SU-DHL-6 (cell line): Measurements from ENCODE around the gene CTNNBIP1.

Experiments used
- CTCF ChIP-seq: fragments of 200-600 bp; sonication (generic); IDR thresholded peaks from one replicate; pipeline ENCODE4 v1.5.1; 2017; ENCODE audit warnings: antibody characterized with exemption, mild to moderate bottlenecking, low read length, moderate library complexity; ENCODE audit not compliant: insufficient read depth, poor library complexity, severe bottlenecking
- EZH2phosphoT487 ChIP-seq: fragments of 200-600 bp; sonication (generic), shearing (Covaris generic); conservative IDR thresholded peaks from 2 replicates; pipeline ENCODE4 v1.6.1; 2018; ENCODE audit warnings: mild to moderate bottlenecking, antibody characterized with exemption, low read length, moderate library complexity, mixed read lengths

GRCh38 chr1:9891207-9891606 lies 18.9 kb downstream of the CTNNBIP1 start:
- TF ChIP-seq CTCF: no peak
- no peak for TF ChIP-seq EZH2phosphoT487
